RWPE2 (cell line): ENCODE measurements around the gene CHFR.
"Not testable (repeated sequence)": the region's sequence is repeated elsewhere in the genome, so short reads cannot be mapped to it uniquely, and the experiment has no call there.

ENCODE experiments used
- ATAC-seq: fragments of 200-7000 bp; cut with Tn5 transposase; 3 replicates; pipeline ENCODE4 v1.9.1; 2021; ENCODE audit warnings: low read depth
- DNase-seq: peaks from one replicate; pipeline ENCODE4 v3.0.0-alpha.2; 2020; ENCODE audit warnings: low spot score
- H3K27ac ChIP-seq: fragments of 450-650 bp; 2 replicates; pipeline ENCODE4 v1.5.1; 2017; ENCODE audit warnings: mild to moderate bottlenecking; ENCODE audit not compliant: poor library complexity, severe bottlenecking
- H3K27me3 ChIP-seq: fragments of 250-450 bp; sonication (Bioruptor Pico); 2 replicates; pipeline ENCODE4 v1.5.1; 2021; ENCODE audit warnings: mild to moderate bottlenecking, moderate library complexity; ENCODE audit not compliant: insufficient read depth, poor library complexity, severe bottlenecking
- H3K36me3 ChIP-seq: fragments of 250-450 bp; sonication (Bioruptor Pico); 2 replicates; pipeline ENCODE4 v1.5.1; 2020; ENCODE audit warnings: low read depth, mild to moderate bottlenecking, moderate library complexity
- H3K4me1 ChIP-seq: fragments of 250-450 bp; sonication (Bioruptor Pico); 2 replicates; pipeline ENCODE4 v1.5.1; 2021; ENCODE audit warnings: mild to moderate bottlenecking, moderate library complexity; ENCODE audit not compliant: insufficient read depth, poor library complexity, severe bottlenecking
- H3K4me3 ChIP-seq: fragments of 250-450 bp; sonication (Bioruptor Pico); 2 replicates; pipeline ENCODE4 v1.5.1; 2021; ENCODE audit warnings: mild to moderate bottlenecking, moderate library complexity; ENCODE audit not compliant: severe bottlenecking
- H3K9me3 ChIP-seq: fragments of 250-450 bp; sonication (Bioruptor Pico); 2 replicates; pipeline ENCODE4 v1.5.1; 2021; ENCODE audit warnings: mild to moderate bottlenecking, moderate library complexity; ENCODE audit not compliant: severe bottlenecking
- CTCF ChIP-seq: fragments of 450-650 bp; IDR thresholded peaks from one replicate; pipeline ENCODE4 v1.5.1; 2017; ENCODE audit warnings: mild to moderate bottlenecking, moderate library complexity; ENCODE audit not compliant: poor library complexity, severe bottlenecking

The CHFR gene

DNA sequence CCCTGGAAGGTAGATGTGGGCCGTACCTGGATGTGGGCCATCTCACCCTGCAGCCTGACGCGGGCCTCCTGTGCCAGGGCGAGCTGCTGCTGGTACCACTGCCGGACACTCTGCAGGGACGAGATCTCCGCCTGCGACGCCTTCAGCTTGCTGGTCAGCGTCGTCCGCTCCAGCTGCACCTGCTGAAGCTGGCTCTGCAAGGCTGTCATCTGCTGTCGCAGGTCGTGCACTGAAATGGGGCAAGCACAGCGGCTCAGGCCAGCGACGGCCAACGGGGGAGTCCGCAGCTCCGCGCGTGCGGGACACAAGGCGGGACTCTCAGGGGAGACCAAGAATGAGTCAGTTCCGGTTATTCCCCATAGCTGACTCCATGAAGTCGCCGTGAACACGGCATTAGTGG is 85.7 kb downstream of the CHFR start:
- Histone ChIP-seq H3K36me3 (peaks cover 78% of the 10 kb centered on the region), H3K4me1 (no peaks in the 10 kb centered on the region), H3K4me3 (no peak overlapping the region), H3K27ac (no peak overlapping the region), H3K27me3 (no peaks in the 10 kb centered on the region), H3K9me3 (no peaks in the 10 kb centered on the region)
- DNase-seq (no peak), ATAC-seq (no peak)
- no peak for TF ChIP-seq CTCF

GRCh38 chr12:132798836-132799235 is 88.6 kb downstream of the CHFR start:
- no peaks in the 10 kb centered on the region for H3K27me3 ChIP-seq
- no peaks in the 10 kb centered on the region for H3K4me1 ChIP-seq
- H3K36me3 ChIP-seq: peaks cover 78% of the 10 kb centered on the region
- DNase-seq: no peak
- no peaks in the 10 kb centered on the region for H3K9me3 ChIP-seq
- no peak overlapping the region for H3K27ac ChIP-seq
- H3K4me3 ChIP-seq: no peak overlapping the region
- ATAC-seq: no peak
- TF ChIP-seq CTCF: no peak

DNA sequence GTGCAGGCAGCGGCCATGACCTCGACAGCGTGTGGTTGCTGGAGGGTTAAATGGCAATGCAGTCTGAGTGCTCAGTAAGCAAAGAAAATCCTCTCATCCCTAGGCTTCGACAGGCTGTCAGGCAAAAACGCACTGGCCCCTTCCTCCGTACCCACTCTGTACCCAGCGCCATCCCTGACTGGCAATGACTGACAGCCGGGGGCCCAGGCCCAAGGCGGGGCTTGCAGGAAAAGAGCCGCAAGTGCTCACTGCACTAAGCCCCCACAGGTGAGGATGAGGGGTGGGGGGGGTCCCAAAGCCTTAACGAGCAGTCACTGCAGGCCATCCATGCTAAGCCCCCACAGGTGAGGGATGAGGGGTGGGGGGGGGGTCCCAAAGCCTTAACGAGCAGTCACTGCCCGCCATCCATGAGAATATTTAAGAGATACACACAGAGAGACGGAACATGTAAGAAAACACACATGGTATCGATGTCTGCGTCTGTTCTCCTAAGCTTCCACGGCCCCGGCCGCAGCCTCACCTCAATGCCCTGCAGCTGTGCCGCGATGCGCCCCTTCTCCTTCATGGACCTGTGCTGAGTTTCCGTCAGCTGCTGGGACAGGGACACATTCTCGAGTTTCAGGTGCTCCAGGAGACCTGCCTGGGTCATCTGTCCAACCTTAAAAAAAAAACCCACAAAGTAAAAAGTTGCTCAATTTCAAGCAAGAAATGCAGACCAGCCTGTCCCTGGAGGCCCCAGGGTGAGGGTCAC is 89.4 kb downstream of the CHFR start:
- H3K9me3 ChIP-seq: no peaks in the 10 kb centered on the region
- no peak overlapping the region for H3K27ac ChIP-seq
- DNase-seq (no peak), ATAC-seq (no peak)
- no peak for TF ChIP-seq CTCF
- H3K36me3 ChIP-seq: peaks cover 71% of the 10 kb centered on the region
- H3K4me3 ChIP-seq: no peak overlapping the region
- no peaks in the 10 kb centered on the region for H3K4me1 ChIP-seq
- H3K27me3 ChIP-seq: no peaks in the 10 kb centered on the region

GRCh38 chr12:132795847-132796246 is 91.6 kb downstream of the CHFR start:
- Histone ChIP-seq H3K4me3 (no peak overlapping the region), H3K27ac (no peak overlapping the region), H3K36me3 (peaks cover 55% of the 10 kb centered on the region), H3K4me1 (no peaks in the 10 kb centered on the region), H3K9me3 (no peaks in the 10 kb centered on the region), H3K27me3 (no peaks in the 10 kb centered on the region)
- no peak for DNase-seq
- no peak for TF ChIP-seq CTCF
- no peak for ATAC-seq

DNA sequence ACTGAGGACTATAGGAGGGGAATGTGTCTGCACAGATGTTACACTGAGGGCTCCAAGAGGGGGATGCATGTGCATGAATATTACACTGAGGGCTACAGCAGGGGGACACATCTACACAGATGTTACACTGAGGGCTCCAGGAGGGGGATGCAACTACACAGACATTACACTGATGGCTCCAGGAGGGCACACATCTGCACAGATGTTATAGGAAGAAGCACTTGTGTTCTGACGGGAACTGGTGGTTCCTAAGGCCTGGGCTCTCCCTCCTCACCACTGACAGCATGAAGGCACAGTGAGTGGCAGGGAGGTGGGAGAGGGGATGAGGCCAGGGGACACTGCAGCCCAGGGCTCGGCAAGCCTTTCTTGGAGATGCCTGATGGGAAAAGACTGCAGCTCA is 95.5 kb downstream of the CHFR start:
- not testable (repeated sequence) for H3K9me3 ChIP-seq, H3K27me3 ChIP-seq, H3K4me1 ChIP-seq, H3K27ac ChIP-seq, DNase-seq, H3K4me3 ChIP-seq, ATAC-seq
- H3K36me3 ChIP-seq: peaks cover 51% of the 10 kb centered on the region
